Head of caudate nucleus (tissue), 42 donors: ENCODE measurements around the gene SLC39A2.
"Not testable (repeated sequence)": the region's sequence is repeated elsewhere in the genome, so short reads cannot be mapped to it uniquely, and the experiment has no call there.

ENCODE experiments used
- DNase-seq, 42 donors: peaks; one replicate each; pipeline versions ENCODE4 v3.0.0 to v3.0.0-alpha.2; 2020 to 2021; ENCODE audit warnings: mixed read lengths in 7 of 42
- intact Hi-C: fragments of 100-400 bp; cut with DNase I; formaldehyde crosslinking; loops from one replicate; pipeline ENCODE4 v1.15.0; 2022

Gene SLC39A2

DNA sequence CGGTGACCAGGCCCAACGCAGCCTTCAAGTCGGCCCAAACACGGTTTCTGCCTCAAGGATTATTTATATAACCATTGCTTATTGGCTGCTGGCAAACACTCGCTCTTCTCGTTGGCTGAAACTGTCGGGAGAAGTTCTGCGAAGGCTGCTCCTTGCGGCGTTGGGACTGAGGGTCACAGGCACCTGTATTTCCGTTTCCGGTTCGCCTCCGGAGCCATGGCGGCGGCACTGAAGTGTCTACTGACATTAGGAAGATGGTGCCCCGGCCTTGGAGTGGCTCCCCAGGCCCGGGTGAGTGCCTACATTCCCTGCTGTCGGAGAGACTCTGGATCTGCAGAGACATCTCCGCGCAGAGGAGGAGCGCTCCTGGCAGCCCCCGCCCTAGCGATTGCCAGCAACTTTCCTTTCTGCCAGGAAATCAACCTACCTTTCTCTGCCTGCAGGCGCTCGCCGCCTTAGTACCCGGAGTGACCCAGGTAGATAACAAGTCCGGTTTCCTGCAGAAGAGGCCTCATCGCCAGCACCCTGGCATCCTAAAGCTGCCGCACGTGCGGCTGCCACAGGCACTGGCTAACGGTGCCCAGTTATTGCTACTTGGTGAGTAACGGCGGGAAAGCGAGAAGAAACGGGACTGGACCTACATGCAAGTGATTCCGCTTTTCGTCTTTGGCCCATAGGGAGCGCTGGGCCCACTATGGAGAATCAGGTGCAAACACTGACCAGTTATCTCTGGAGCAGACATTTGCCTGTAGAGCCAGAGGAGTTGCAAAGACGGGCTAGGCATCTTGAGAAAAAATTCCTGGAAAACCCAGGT is 9.1 kb upstream of the SLC39A2 start, which contains the start of gene METTL17:
METTL17 (plus strand) TSS at position 194 of the 814 bp plus-strand sequence; CDS start at position 217, 23 bp downstream.
- intact Hi-C loops: no loop called here
- DNase-seq: peak; percentile 85 to 97 (median 93)

DNA sequence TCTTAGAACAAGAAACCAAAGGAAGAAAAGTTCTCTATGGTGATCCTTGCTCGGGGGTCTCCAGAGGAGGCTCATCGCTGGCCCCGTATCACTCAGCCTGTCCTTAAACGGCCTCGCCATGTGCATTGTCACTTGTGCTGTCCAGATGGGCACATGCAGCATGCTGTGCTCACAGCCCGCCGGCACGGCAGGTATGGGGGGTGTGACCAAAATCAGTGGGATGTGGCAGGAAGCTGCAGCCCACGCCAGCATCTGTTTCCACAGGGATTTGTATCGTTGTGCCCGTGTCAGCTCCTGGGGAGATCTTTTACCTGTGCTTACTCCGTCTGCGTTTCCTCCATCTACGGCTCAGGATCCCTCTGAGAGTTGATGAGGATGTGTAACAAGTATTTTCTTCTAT is 2.6 kb upstream of the SLC39A2 start:
- intact Hi-C loops: no loop called here
- DNase-seq: no peak

DNA sequence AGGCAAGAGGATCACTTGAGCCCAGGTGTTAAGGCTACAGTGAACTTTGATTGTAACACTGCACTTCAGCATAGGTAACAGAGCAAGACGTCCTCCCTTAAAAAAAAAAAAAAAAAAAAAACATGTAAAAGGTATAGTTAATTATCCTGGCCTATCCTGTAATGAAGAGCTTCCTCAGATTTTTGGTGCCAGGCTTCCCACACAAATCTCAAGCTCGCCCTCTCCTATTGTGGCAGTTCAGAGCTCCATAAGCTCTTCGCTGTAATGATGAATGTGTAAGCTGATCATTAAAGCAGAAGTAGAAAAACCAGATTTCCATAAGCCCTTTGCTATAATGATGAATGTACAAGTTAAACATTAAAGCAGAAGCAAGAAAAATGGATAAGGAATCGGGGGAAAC is 2.0 kb upstream of the SLC39A2 start:
- intact Hi-C loops: no loop called here
- DNase-seq: no peak

DNA sequence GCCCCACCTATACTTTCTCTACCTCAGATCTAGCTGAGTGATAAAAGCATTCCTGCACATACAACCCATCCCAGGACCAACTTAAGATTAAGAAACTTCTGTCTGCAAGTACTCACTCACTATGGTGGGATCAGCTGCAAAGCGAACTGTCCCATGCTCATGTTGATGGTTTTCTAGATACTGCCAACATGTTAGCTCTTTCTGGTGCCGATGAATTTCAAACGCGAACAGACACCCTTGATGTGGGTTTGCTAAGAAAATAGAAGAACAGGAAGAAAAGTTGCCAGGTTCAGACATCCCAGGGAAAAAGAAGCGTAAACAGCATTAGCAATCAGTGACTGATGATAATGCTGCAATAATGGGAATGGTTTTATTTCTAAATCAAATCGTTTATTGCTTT is 1.5 kb upstream of the SLC39A2 start:
- no peak for DNase-seq
- intact Hi-C loops: no loop called here

DNA sequence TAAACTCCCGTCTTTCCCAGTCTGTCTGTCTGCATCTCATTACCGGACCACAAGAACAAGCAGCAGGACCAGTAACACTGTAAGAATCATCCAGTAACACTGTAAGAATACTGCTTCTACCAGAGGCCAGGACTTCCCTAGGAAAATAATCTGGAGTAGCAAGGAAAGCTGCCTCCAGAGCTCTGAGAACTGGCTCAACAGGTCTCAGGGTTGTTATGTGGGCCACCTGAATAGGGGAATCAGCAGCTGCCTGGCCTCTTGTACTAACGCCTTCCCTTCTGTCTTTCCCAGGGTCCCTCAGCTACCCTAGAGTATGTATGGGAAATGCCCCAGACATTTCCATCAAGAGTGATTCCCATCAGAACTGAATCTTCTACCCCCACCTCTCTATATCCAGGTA is 954 bp upstream of the SLC39A2 start:
- intact Hi-C loops: no loop called here

DNA sequence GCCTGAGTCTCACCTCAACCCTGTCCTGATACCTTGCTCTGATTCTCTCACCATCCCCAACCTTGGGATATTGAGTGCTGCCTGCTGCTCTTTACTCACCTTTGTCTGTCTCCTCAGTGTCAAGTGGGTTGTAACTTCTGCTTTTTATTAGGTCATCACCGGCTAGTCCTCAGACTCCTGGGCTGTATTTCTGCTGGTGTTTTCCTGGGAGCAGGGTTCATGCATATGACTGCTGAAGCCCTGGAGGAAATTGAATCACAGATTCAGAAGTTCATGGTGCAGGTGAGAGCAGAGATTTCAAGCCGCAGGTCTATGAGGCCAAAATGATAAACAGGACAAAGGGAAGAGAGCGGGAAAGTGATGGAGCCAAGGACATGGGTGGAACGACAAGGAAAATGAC is 498 bp downstream of the SLC39A2 start:
- DNase-seq: no peak
- intact Hi-C loops: no loop called here

More for the DNA sequence above, 954 bp upstream of the SLC39A2 start:
- no peak for DNase-seq

DNA sequence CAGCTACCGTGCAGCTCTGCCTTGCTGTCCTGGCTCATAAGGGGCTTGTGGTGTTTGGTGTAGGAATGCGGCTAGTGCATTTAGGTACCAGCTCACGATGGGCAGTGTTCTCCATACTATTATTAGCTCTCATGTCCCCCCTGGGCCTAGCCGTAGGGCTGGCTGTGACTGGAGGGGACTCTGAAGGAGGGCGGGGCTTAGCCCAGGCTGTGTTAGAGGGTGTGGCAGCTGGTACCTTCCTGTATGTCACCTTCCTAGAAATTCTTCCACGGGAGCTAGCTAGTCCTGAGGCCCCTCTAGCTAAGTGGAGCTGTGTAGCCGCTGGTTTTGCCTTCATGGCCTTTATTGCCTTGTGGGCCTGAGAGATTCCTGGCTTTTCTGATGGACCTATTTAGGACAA is 2.1 kb downstream of the SLC39A2 start:
- DNase-seq: no peak
- intact Hi-C loops: no loop called here

DNA sequence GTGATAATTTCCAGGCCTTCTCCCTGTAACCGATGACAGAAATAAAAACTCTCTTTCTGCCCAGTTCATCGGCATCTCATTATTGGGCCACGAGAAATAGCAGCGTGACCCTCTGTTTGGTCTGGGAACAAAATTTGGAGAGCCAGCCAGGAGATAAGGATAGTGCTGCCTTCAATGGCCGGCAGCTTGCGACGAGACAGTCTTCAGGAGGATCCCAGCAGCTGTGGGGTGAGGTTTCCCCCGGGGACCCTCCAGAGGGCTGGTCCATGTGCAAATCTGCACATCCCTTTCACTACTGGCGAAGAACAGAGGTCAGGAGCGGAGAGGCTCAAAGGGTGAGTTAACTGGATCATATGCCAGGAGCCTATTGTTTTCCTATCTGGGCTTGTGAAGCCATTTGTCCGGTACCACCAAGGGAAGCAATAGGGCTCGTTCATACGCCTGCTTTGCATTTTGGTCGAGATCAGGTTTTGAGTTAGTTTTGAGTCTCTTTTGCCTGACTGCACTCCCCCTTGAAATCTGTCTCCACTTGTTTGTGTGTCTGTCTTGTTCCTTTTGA is 4.8 kb downstream of the SLC39A2 start:
- intact Hi-C loops: no loop called here
- no peak for DNase-seq

DNA sequence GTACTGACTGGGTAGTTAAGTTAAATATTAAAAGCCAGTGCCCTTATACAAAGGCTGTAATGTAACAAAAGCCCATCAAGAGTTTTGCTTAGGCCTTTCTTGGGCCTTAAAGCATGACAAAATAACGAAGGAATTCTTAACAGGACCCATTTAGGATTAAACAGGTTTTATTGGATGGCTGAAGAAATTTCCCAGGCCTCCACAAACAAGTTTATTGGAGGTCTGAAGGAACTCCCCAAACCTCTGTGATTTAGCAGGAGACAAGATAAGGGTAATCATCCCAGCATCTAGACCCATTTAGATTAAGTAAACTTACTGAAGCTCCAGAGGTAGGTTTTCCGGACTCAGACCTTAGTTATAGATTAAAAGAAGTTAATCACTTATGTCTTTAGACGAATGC is 10.6 kb downstream of the SLC39A2 start:
- intact Hi-C loops, DNase-seq: not testable (repeated sequence)

DNA sequence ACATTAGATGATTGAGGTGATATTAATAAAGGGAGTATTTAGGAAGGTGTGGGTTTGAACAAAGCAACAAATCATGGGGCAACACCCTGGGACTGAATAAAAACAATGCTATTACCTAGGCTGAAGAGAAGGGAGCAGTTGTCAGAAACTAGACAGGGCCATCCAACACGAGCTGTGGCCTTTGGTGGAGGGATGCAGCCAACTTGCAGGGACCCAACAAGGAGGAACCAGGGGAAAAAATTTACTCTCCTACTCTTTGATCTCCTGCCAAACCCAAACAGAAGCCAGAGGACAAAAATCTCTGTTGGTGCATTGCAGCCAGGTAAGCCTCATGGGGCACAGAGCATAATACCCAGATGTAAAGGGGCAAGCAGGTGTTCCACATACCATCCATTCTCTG is 12.0 kb downstream of the SLC39A2 start:
- no peak for DNase-seq
- intact Hi-C loops: no loop called here

DNA sequence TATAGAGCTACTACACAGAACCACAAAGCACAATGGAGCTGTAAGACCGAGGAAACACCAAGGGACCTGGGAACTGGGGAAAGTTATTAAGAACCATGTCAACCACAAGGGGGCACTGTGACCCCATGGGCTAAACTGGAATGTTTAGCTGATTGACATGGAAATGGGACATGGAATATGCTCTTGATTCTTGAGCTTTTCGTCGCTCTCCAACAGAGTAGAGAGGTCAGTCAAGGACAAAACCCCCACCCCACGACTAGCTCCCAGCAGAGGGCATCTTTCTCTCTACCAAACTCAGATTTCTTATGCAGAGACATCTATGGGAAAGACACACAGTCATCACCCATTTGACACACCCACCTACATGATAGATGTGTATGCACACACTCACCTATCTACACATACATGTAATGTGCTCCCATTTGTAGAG is 15.7 kb downstream of the SLC39A2 start:
- intact Hi-C loops: loop anchor here (2.0 kb wide), 1 partner anchor 26 kb away; no protein-coding TSS in a partner anchor
- peak; percentile 71 to 98 (median 92) for DNase-seq

DNA sequence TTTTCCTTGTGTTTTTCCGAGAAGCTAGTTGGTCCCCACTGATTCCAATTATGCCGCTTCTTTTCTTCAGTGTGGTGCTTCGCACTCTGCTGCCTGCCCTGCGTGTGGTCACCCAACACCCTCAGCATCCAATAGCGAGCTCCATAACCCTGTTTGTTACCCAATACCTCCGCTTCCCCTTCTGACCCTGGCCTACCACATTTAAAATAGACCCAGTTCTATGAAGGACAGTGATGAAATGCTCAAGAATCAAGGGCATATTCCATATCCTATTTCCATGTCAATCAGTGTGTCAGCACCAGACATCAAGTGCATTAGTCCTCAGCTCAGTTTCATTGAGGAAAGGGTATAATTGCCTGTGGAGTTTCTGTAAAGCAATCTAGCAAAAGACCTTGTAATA is 16.2 kb downstream of the SLC39A2 start:
- intact Hi-C loops: loop anchor here (2.0 kb wide), 1 partner anchor 25 kb away; no protein-coding TSS in a partner anchor
- peak in 1 of 42 donors; percentile 39 for DNase-seq

DNA sequence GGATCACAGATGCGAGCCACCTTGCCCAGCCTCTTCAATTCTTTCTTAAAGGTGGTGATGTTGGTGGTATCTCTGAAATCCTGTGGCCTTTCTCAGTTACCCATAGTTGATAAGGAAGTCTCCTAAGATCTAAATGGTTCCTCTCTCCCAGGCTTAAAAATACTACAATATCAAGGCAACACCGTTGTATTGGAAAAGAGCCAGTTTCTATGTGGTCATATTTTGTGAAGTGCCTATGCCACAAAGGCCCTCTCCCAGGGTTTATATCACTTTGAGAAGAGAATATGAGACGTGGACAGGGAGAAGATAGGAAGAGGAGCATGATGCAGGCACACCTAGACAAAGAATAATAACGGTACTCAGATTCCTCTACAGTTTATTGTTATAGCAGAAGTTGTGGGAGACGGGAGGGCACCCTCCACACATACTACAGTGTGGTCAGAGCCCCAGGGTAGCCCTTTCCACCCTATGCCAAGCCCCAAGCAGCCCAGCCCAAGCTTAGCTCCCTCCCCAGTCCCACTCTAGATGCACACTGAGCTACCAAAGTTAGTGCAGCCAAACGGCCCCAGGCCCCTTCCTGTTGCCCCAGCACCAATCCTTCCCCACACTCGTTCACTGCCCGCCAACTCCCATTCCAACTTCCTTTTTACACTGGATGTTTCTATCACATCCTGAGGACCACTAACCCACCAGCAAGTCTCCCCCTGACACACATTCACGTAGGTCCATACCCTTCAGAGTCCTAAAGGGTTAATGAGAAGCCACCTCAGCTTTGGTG is 17.5 kb downstream of the SLC39A2 start:
- intact Hi-C loops: loop anchor here (2.0 kb wide), 1 partner anchor 80 kb away; no protein-coding TSS in a partner anchor

DNA sequence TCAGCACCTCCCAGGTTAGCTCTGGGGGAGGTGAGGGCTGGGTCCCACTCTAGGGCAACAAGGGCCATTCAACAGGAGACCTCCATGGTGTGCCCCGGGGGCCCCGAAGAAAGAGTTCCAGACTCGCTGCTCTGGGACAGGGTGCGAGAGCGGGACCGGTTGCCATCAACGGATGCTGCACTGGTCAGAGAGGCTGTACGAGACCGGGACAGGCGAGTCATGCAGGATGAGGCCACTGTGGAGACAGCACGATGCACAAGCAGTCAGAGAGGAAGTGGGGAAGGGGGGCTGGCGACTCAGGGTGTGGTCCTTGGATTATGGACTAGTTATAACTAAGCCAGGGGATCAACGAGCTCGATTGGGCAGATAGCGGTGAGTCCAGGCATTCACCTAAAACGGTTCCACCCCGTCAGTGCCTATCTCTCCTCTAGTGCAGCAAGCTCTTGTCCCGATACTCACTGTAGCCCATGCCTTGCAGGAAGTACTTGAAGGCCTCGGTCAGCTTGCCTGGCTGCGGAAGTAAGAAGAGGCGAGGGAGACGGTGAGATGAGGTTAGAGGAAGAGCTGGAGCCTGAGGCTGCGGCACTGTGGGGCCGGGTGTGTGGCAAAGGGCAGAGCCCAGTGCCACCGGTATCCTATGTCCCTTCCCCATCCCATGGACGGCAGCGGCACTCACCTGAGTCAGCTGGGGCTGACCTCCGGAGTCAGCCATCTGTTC is 18.6 kb downstream of the SLC39A2 start:
- intact Hi-C loops: loop anchor here (2.0 kb wide), 1 partner anchor 79 kb away; no protein-coding TSS in a partner anchor
- DNase-seq: no peak

More for the DNA sequence above, 17.5 kb downstream of the SLC39A2 start:
- DNase-seq: no peak

DNA sequence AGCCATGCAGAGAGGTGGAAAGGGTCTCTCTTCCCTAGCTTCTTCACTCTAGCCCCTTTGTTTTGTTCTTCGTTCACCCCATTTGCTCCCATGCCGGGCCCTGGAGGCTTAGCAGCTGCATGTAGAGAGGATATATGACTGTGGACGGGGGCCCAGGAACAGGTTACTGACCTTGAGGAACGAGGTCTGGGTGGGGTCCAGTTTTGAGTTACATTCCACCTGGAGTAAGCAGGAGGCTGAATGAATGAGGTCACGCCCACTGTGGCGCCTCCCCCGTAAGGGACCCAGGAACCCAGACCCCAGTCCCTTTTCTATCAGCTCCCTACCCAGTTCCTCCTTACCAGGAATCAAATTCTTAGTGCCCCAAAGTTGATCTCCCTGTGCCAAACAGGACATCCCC is 19.2 kb downstream of the SLC39A2 start:
- DNase-seq: no peak
- intact Hi-C loops: no loop called here

DNA sequence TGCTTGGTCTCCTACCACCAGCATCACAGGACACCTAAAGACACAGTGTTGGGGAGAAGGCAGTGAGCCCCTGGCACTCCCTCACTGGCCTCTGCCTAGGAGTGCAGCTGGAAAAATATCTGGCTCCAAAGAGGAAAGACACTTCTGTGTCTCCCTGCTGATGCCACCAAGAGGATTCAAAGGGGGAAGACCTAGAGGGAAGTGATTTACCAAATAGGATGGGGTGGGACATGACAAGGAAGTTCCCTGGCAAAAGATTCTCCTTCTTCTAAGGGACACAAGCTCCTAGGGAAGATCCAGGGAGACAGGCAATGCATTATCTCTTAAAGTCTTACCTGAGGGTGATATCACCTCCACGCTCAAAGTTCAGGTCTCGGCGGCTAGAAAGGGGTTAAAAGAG is 19.7 kb downstream of the SLC39A2 start:
- DNase-seq: no peak
- intact Hi-C loops: no loop called here

DNA sequence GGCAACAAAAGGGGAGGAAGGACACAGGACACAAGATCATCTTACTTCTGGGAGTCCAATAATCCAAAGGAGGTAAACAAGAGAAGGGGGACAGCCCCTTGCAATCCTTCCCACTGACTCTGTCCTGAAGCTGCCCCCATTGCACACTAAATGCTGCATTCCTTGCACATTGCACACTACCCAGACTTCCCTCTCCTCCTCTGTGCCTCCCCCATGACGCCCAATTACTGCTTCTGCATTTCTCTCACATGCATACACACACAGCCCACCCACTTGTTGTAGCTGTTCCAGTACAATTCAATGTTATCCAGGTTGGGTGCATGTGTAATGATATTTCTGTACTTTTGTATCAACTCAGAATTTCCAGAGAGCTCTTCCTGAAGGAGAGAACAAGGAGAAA is 20.3 kb downstream of the SLC39A2 start:
- DNase-seq: no peak
- intact Hi-C loops: no loop called here

DNA sequence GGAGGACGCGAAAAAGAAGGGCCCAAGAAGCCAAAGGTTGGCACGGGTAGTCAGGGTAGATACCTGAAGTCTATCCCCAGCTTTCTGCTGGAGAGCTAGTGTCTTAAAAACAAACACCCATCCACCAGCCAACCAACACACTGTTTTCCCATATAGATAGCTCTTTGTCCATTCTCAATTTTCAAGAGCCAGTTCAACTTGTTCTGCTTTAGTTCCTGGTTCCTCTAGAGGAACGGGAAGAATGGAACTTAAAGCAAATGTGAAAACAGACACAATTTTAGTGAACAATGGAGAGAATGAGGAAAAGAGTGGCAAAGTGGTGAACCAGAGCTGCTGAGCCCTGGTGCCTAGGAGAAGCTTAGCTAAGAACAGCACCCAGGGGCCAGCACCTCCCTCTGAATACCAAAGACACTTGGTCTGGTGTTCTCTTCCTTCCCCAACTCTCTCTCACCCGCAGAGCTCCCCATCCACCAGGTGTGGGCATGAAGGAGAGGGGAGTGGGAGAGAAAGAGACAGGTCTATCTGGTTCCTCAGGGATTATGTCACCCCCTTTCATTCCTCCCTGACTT is 22.0 kb downstream of the SLC39A2 start:
- intact Hi-C loops: no loop called here
- no peak for DNase-seq

DNA sequence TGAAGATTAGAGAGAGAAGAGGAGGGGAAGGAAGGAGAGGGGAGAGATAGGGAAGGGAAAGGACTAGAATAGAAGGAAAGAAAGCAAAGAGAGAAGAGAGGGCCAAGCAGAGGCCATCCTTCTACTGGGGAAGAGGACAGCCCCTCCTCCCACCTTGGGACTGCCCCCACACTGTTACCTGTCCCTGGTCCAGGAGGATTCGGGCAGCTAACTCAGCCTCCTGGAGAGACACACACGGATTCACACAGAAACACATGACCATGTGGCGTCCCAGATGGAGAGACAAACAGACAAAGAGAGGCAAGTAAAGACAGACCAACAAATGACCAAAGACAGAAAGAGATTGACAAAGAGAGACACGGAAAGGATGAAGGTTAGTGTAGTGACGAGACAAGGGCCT is 23.6 kb downstream of the SLC39A2 start:
- intact Hi-C loops: no loop called here

More for the DNA sequence above, 23.6 kb downstream of the SLC39A2 start:
- no peak for DNase-seq
